HG03060 (cell line): ENCODE data around the gene FSD1.
"Not testable (repeated sequence)": the region's sequence is repeated elsewhere in the genome, so short reads cannot be mapped to it uniquely, and the experiment has no call there.

ENCODE experiments used
- ATAC-seq: cut with Tn5 transposase; IDR thresholded peaks from one replicate; pipeline ENCODE4 v1.9.1; 2021; ENCODE audit warnings: low read depth, moderate number of reproducible peaks; ENCODE audit not compliant: unreplicated experiment

Gene FSD1

DNA sequence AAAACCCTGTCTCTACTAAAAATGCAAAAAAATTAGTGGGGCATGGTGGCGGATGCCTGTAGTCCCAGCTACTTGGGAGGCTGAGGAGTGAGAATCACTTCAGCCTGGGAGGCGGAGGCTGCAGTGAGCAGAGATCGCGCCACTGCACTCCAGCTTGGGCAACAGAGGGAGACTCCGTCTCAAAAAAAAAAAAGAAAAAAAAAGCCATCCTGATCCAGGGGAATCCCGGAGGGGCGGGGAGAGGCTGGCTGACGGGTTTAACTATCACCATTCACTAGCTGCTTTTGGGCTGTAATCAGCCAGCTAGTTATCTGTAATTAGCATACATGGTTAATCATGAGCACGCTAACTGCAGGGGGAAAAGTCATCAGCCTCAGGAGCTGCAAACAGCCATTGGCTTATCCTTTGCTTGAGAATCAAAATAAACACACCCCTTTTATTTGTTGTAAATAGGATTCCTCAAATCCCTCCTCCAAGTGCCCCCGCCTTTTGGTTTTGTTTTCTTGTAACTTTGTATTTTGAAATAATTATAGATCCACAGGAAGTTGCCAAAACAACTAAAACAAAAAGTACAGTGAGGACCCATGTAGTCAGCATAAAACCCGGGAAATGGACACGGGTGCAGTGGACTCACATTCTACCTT, 9.6 kb downstream of the FSD1 start:
- no peak for ATAC-seq

DNA sequence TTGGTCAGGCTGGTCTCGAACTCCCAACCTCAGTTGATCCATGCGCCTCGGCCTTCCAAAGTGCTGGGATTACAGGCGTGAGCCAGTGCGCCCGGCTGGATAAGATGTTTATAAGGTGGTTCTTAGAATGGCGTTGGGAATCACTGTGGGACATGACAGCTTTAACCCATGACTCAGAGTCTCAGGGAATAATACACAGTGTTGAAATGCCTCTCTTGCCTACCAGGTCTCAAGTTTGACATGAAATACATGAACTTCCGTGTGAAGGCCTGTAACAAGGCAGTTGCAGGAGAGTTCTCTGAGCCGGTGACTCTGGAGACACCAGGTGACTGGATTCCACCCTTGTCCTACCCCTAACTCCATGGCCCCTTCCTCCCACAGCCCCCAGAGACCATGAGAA, 12.6 kb downstream of the FSD1 start:
- no peak for ATAC-seq

DNA sequence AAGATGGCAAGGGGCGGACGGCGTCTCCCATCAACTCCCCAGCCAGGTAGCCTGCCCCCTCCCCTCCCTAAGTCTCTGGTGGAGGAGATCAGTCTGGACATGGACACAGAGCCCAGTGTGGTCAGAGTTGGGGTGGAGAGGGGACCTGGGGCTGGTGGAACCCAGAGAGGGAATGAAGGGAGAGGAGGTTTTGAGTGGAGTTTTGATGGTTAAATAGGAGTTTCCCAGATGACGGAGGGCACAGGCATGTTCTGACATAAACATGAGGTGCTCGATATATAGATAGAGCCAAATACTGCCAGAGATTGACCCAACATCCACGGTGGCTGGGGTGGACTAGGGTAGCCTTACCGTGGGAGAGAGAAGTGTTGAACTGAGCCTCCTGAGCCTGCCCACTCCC, 14.1 kb downstream of the FSD1 start:
- no peak for ATAC-seq

DNA sequence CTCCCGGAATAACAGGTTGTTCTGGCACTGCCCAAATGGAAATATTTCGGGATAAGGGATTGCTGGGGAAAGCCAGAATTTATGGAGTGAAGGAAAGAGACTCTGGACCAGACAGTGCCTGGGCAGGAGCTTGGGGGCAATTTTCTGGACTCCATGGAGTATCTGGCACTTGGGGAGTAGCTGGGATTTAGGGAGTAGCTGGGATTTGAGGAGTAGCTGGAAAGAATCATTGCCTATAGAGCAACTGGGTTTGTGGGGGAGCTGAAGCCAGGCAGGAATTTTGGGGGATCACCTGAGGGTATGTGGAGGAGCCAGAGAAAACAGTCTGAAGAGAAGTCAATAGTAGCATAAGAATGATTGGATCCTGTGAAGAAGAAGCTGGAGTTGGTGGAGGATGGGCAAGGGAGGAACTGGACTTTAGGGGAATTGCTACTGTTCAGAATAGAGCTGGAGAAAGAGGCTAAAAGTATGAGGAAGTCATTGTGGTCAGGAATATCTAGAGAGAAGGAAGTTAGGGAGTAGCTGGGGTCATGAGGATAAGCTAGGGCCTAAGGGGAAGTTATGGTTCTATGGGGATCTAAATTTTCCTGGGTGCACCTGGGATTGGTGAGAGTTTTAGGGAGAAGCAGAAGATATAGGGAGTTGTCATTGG, 14.8 kb downstream of the FSD1 start:
- no peak for ATAC-seq

DNA sequence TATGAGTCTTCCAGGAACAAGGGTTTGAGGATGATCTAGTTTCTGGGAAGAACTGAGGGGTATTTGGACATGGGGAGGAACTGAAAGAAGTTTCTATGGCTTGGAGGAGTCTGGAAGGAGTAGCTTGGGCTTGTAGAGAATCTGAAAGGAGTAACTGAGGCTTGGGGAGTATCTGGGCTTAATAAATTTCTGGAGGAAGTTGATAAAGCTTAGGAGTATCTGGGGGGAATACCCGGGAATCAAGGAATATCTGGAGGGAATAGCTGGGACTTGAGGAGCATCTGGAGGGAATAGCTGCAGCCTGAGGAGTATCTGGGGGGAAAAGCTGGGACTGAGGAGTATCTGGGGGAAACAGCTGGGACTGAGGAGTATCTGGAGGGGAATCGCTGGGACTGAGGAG, 16.0 kb downstream of the FSD1 start:
- ATAC-seq = no peak

DNA sequence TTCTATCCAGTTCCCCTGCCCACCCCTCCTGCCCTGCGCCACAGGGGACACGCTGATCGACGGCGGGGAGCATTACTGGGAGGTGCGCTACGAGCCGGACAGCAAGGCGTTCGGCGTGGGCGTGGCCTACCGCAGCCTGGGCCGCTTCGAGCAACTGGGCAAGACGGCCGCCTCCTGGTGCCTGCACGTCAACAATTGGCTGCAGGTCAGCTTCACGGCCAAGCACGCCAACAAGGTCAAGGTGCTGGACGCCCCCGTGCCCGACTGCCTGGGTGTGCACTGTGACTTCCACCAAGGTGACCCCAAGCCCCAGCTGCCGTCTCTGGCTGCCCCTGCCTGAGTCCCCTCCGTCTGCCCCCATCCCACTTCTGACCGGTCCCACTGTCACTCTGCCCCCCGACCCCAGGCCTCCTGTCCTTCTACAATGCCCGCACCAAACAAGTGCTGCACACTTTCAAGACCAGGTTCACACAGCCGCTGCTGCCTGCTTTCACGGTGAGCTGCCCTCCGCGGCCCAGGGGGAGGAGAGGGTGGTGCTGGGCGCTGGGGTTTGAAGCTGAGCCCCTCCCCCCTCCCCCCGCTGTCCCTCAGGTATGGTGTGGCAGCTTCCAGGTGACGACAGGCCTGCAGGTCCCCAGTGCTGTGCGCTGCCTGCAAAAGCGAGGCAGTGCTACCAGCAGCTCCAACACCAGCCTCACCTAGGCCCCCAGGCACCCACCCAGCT, 18.7 kb downstream of the FSD1 start:
- ATAC-seq = no peak

DNA sequence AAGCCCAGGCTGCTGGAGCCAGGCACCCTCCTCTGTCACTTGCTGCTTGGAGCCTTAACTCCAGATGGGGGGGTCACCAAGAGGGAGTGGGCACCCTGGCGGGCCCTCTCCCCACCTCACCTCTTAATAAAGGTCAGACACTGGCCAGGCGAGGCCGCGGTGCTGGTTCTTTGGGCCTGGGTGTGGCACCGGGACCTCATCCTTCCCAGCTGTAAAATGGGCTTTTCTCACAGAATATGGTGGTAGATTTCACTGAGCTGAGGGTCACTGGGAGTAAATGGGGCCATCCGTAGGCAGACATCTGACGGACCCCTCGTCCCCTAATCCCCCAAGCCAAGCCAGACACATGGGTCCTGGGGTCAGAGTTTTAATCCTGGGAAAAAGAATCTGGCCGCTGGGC, 19.3 kb downstream of the FSD1 start:
- ATAC-seq = no peak

DNA sequence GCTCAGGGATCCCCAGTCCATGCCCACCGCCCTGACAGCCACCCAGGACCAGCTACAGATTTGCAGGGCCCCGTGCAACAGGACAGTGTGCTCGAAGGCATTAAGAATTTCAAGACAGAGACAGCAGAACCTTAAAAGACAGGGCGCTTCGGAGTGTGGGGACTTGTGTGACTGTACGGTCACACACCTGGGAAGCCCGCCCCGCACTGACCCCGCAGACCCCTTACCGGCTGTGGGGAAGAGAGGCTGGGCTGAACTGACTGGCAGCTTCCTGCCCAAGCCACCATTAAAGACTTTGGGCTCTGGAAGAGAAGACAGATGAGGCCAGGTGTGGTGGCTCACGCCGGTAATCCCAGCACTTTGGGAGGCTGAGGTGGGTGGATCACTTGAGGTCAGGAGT, 19.8 kb downstream of the FSD1 start:
- no peak for ATAC-seq

DNA sequence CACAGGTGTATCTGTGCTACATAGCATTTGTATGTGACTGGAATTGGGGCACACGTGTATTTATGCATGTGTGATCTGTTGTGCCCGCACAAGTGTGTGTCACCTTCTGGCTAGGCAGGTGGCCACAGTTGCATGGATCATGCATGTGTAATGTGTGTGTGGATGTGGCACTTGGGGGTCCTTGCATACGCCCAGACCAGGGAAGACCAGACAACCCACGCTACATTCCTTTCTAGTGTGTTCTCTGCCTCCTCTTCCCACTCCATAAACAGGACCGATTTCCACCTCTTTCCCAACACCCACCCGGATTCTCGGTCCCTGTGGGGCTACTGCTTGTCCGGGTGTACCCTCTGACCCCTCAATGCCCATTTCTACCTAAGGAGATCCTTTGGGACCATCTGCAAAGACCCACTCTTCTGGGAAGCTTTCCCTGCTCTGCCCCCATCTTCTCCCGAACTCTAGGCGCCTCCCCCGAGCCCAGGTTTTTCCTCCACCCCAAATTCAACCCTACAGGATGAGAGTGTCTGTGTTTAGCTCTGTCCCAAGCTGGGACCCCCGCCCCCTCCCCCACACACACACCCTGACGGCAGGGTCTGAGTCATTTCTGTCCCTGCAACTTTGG, 21.9 kb downstream of the FSD1 start:
- no peak for ATAC-seq

DNA sequence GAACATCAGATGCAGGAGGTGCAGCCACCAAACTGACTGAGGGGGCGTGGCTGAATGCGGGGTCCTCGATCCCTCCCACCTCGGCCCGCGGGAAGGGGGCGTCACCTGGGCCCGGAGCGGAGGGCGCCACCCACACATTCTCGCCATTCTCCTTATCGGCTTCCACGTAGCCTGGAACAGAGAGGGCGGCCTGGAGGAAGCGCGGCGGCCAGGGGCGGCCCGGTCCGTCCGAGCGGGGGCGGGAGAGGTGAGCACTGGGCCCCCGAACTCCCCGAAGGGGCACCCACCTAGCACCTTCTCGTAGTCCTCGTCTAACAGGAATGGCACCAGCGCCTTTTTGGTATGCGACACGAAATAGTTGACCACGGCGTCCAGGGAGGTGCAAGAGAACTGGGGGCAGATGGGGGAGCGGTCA, 22.4 kb downstream of the FSD1 start:
- no peak for ATAC-seq

DNA sequence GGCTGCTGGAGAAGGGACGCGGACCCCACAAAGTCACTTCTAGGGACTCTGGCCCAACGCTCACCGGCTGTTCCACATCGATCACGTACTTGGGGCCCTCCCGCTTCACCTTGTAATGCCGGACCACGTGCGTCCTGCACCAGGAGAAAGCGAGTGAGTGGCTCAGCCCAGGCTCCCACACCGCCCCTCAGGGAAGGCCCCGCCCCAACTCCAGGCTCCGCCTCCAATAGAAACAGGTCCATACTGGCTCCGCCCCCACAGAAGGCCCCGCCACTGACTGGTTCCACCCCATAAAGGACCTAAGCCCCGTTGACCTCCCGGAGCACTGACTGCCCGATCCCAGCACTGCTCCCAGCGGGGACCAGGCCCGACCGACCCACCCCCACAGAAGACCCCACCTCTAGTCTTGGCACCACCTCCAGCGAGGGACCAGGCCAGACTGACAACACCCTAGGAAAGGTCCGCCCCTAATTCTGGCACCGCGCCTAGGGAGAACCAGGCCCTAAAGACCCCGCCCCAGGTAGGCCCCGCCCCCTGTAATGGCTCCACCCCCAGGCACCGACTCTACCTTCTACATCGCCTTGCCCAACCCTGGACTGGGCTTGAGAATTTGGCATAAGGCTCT, 23.0 kb downstream of the FSD1 start:
- ATAC-seq = no peak

DNA sequence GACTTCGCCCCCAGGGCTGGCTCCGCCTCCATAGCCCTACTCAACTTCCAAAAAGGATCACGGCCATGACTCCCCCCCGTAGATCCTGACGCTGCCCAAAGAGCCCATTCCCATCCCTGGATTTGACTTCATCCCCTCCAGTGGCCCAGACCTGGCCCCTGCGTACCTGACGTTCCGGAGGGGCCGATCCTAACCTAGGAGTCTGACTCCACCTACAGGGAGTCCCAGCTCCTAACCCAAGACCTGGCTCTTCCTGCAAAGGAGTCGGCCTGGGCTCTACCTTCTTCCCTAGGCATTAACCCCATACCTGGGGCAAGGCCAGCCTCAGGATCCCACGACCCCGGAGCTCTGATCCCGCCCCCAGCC, 23.5 kb downstream of the FSD1 start:
- ATAC-seq = no peak

DNA sequence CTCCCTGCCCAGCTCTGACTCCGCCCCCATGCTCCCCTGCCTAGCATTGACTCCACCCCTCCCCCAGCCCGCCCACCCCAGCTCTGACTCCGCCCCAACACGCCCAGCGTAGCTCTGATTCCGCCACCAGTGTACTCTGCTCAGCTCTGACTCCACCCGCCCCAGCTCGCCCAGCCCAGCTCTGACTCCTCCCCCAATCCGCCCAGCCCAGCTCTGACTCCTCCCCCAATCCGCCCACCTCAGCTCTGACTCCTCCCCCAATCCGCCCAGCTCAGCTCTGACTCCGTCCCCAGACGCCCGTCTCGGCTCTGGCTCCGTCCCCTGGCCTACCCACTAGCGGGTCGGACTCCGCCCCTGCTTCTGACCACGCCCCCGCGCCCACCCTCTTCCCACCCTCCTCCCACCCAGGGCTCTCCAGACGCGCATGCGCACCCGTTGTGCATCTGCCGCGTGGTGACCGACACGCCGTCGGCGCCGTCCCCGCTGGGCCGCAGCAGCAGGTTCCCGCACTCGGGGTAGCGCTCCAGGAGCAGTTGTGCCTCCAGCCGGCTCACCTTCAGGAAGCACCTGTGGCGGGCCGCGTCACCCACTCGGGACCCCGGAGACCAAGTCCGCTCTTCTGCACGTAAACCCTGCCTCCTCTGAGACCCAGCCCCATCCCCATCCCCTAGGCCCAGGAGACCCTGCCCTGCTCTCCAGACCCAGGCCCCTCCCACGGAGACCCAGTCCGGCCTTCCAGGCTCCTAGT, 24.0 kb downstream of the FSD1 start:
- ATAC-seq = peak; percentile 59

DNA sequence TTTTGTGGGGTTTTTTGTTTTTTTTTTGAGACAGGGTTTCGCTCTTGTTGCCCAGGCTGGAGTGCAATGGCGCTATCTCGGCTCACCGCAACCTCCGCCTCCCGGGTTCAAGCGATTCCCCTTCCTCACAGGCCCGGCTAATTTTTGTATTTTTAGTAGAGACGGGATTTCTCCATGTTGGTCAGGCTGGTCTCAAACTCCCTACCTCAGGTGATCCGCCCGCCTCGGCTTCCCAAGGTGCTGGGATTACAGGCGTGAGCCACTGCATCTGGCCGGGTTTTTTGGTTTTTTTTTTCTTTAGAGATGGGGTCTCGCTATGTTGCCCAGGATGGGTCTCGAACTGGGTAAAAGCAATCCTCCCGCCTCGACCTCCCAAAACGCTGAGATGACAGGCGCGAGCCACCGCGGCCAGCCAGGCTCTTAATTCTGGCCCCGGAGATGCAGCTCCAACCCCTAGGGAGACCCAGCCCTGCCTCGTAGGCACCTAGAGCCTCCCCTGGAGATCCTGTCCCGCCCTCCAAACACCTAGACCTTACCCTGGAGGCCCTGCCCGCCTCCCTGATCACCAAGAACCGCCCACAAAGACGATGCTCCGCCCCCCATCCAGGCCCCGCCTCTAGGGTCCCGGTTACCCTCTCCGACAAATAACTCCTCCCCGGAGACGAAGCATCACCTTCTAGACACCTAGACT, 24.7 kb downstream of the FSD1 start:
- not testable (repeated sequence) for ATAC-seq

DNA sequence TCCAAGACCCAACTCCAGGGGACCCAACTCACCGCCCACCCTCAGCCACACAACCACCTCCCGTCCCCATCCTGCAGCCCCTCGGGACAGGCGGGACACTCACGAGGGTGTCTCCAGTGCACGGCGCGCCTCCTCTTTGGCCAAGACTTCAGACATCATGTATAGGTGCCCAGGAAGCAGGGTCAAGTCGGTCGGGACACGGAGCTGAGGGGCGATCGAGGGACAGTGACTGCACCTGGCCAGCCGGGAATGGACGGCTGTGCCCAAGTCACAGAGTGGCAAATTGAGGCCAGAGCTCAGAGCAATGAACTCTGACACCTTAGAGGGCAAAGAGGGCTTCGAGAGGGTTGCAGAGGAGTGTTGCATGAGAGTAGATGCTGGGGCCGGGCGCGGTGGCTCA, 25.5 kb downstream of the FSD1 start:
- ATAC-seq = no peak

DNA sequence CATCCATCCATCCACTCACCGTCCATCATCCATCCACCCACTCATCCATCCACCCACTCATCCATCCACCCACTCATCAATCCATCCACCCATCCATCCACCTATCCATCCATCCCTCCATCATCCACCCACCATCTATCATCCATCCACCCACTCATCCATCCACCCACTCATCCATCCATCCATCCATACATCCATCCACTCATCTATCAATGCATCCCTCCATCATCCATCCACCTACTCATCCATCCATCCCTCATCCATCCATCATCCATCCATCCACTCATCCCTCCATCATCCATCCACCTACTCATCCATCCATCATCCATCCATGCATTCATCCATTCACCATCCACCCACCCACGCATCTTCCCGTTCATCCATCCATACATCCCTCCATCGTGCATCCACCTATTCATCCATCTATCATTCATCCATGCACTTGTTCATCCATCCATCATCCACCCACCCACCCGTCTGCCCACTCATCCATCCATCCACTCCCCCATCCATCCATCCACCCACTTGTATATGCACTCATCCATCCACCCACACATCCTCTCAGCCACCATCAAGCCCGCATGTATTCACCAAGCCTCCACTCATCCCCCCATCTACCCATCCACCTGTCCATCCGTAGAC, 30.7 kb downstream of the FSD1 start:
- ATAC-seq = no peak

DNA sequence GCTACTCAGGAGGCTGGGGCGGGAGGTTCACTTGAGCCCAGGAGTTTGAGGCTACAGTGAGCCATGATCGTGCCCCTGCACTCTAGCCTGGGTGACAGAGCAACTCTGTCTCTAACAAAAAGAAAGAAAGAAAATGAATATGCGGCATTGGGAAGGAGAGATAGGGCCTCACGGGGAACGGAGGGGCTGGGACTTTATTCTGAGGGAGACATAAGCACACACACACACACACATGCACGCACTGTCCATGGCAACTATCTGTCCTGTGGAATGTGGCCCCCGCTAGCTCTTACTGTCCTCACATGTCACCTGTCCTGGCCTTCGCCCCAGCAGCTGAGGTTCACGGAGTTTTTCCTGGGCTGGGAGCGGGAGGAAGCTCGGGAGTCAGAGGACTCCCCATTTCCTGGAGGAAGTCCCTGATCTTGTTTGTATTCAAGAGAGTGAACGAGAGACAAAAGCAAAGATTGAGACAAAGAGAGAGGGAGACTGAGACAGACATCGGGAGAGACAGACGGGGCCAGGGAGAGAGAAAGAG, 33.6 kb downstream of the FSD1 start:
- no peak for ATAC-seq

DNA sequence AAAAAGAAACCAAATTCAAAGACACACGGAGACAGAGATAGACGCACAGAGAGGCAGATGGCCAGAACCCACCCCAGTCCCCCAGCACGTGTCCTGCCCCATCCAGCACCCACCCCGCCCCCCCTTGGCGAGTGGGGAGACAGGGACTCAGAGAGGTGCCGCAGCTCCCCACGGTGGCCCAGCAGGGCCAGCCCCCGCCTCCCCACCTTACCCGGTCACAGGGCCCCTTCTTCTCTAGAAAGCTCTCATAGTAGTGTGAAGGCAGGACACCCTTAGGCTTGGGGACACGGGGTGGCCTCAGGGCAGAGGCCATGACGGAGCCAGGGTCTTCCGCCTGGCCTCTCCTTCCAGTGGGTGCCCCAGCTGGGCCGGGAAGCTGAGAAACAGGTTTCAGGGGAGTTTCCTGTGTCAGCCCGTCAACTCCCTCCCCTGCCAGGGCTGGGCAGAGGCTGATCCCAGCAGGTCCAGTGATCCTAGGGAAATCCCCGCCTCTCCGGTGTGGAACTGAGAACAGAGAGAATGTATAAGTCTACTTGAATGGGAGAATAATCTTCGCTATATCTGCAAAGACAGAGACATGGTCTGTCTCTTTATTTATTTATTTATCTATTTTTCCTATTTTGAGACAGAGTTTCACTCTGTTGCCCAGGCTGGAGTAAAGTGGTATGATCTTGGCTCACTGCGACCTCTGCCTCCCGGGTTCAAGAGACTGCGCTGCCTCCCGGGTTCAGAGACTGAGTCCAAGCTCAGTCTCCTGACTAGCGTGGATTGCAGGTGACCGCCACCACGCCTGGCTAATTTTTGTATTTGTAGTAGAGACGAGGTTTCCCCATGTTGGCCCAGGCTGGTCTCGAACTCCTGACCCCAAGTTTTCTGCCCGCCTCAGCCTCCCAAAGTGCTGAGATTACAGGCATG, 34.3 kb downstream of the FSD1 start, which contains the start of gene STAP2:
TSS of gene STAP2 (minus strand) at position 387 of the 915 bp plus-strand sequence. CDS start at position 313, 74 bp downstream.
- no peak for ATAC-seq
